GM18873 (cell line): ENCODE data around the gene PICK1.

Source experiments
- ATAC-seq: cut with Tn5 transposase; IDR thresholded peaks from one replicate; pipeline ENCODE4 v1.9.1; 2021; ENCODE audit warnings: mild to moderate bottlenecking, moderate library complexity, moderate number of reproducible peaks; ENCODE audit not compliant: unreplicated experiment, low FRiP score

The PICK1 gene

GRCh38 chr22:38056969-38057891 lies at the start of gene PICK1:
TSS of gene PICK1 (plus strand) at chr22:38057404. CDS start at chr22:38057810, 406 bp downstream.
- no peak for ATAC-seq

- ATAC-seq: no peak
Observed at GRCh38 chr22:38009000-38009806, 48.0 kb upstream of the PICK1 start.

- ATAC-seq: no peak
Observed at GRCh38 chr22:38012604-38013072, 44.6 kb upstream of the PICK1 start.

- ATAC-seq: no peak
Observed at GRCh38 chr22:38014083-38014482, 43.1 kb upstream of the PICK1 start.

GRCh38 chr22:38016182-38017151 lies 40.7 kb upstream of the PICK1 start:
- ATAC-seq: no peak

GRCh38 chr22:38017272-38017920 lies 39.8 kb upstream of the PICK1 start:
- ATAC-seq: no peak

GRCh38 chr22:38017939-38018885 lies 39.0 kb upstream of the PICK1 start:
- ATAC-seq: no peak

- ATAC-seq: no peak
Observed at GRCh38 chr22:38018938-38019827, 38.0 kb upstream of the PICK1 start.

GRCh38 chr22:38021206-38021605 lies 36.0 kb upstream of the PICK1 start:
- ATAC-seq: no peak

GRCh38 chr22:38023045-38023444 lies 34.2 kb upstream of the PICK1 start:
- ATAC-seq: no peak

GRCh38 chr22:38025514-38025913 lies 31.7 kb upstream of the PICK1 start:
- no peak for ATAC-seq

GRCh38 chr22:38026130-38027111 lies 30.8 kb upstream of the PICK1 start:
- ATAC-seq: no peak

GRCh38 chr22:38027487-38027886 lies 29.7 kb upstream of the PICK1 start:
- no peak for ATAC-seq

GRCh38 chr22:38028344-38029130 lies 28.7 kb upstream of the PICK1 start:
- ATAC-seq: no peak

- ATAC-seq: no peak
Observed at GRCh38 chr22:38029370-38029769, 27.8 kb upstream of the PICK1 start.

GRCh38 chr22:38029901-38030300 lies 27.3 kb upstream of the PICK1 start:
- ATAC-seq: no peak
